HG03064 (cell line): ENCODE measurements around the gene TEX30.
"Not testable (repeated sequence)": the region's sequence is repeated elsewhere in the genome, so short reads cannot be mapped to it uniquely, and the experiment has no call there.

Experiments used
- ATAC-seq: cut with Tn5 transposase; IDR thresholded peaks from one replicate; pipeline ENCODE4 v1.9.1; 2021; ENCODE audit warnings: low read depth; ENCODE audit not compliant: unreplicated experiment

The TEX30 gene

GRCh38 chr13:102780656-102781055, 7.1 kb upstream of the TEX30 start:
- ATAC-seq = not testable (repeated sequence)

- no peak for ATAC-seq
Measured at GRCh38 chr13:102779436-102780159, 6.0 kb upstream of the TEX30 start.

- ATAC-seq = no peak
Measured at GRCh38 chr13:102777736-102778135, 4.2 kb upstream of the TEX30 start.

- no peak for ATAC-seq
Measured at GRCh38 chr13:102776271-102776670, 2.7 kb upstream of the TEX30 start.

GRCh38 chr13:102774591-102775520, 1.3 kb upstream of the TEX30 start:
- no peak for ATAC-seq

- no peak for ATAC-seq
Measured at GRCh38 chr13:102774214-102774568, 605 bp upstream of the TEX30 start.

- ATAC-seq = no peak
Measured at GRCh38 chr13:102772042-102772425, 1.6 kb downstream of the TEX30 start.

GRCh38 chr13:102771298-102772041, 2.1 kb downstream of the TEX30 start:
- ATAC-seq = no peak

GRCh38 chr13:102770435-102770834, 3.2 kb downstream of the TEX30 start:
- ATAC-seq = no peak

GRCh38 chr13:102769679-102770078, 3.9 kb downstream of the TEX30 start:
- no peak for ATAC-seq

- no peak for ATAC-seq
Measured at GRCh38 chr13:102768909-102769308, 4.7 kb downstream of the TEX30 start.

- ATAC-seq = no peak
Measured at GRCh38 chr13:102763741-102764140, 9.8 kb downstream of the TEX30 start.

- ATAC-seq = no peak
Measured at GRCh38 chr13:102761071-102761470, 12.5 kb downstream of the TEX30 start.

GRCh38 chr13:102758842-102759241, 14.7 kb downstream of the TEX30 start:
- ATAC-seq = no peak

GRCh38 chr13:102757006-102757405, 16.6 kb downstream of the TEX30 start:
- no peak for ATAC-seq

GRCh38 chr13:102751886-102752285, 21.7 kb downstream of the TEX30 start:
- ATAC-seq = no peak

- ATAC-seq = no peak
Measured at GRCh38 chr13:102742506-102742905, 31.1 kb downstream of the TEX30 start.

- no peak for ATAC-seq
Measured at GRCh38 chr13:102742101-102742500, 31.5 kb downstream of the TEX30 start.

- ATAC-seq = no peak
Measured at GRCh38 chr13:102729560-102730270, 43.9 kb downstream of the TEX30 start.

- ATAC-seq = no peak
Measured at GRCh38 chr13:102726430-102726829, 47.2 kb downstream of the TEX30 start.
